ENCODE results near the gene CCDC192.
A peak's percentile ranks its signal among the peaks of the same experiment; 100 is the strongest.

Gene CCDC192

GRCh38 chr5:127928053-127928452 is 224.9 kb downstream of the CCDC192 start:
- DNase-seq: no peak

DNA sequence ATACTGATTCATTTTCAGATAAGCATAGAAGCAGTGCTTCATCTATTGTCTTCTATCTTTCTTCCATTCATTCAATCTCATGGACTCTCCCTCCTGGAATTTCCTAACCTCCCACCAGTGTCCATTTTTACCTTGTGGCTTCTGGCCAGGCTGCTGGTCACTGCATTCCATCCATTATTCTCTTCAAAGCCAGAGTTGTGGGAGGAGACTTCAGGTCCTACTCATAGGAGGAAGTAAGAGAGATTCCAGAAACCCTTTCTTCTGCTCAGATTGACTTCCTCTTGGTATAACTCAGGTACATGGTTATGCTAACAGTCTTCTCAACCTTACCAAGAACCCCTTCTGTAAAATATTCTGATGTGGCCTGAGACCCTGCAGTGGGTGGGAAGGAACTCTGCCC is 227.1 kb downstream of the CCDC192 start:
- DNase-seq: no peak

DNA sequence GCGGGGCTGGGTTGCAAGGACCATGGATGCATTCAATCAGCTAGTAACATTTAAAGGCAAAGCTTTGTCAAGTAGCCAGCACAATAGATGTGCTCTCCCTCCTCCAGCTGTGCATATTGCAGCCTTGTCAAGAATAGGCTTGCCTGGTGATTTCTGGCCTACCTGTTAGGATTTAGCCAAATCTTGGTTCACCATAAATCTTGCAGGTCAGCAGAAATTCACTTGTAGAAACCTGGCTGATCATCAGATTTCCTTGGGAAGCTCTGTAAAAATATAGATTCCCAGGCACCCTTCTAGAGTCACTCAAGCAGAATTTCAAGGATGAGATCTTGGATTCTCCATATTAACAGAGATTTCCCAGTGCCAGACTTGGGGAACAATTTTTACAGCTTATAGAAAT is 228.2 kb downstream of the CCDC192 start:
- no peak for DNase-seq

DNA sequence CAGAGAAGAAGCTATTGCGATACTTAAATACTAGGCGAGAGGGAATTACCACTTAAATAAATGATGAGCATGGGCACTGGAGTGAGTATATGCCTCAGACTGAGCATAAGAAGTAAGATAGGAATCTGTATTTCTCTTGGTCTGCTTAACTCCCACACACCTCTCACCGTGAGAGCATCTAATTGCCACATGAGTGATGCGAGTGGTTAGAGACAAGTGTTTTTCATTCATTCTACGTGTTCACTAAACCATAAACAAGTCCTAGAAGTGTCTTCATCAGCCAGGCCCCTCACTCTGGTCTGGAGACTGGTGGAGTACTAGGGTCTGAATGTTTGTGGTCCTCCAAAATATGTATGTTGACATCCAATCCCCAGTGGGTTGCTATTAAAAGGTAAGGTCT is 230.2 kb downstream of the CCDC192 start:
- no peak for DNase-seq

DNA sequence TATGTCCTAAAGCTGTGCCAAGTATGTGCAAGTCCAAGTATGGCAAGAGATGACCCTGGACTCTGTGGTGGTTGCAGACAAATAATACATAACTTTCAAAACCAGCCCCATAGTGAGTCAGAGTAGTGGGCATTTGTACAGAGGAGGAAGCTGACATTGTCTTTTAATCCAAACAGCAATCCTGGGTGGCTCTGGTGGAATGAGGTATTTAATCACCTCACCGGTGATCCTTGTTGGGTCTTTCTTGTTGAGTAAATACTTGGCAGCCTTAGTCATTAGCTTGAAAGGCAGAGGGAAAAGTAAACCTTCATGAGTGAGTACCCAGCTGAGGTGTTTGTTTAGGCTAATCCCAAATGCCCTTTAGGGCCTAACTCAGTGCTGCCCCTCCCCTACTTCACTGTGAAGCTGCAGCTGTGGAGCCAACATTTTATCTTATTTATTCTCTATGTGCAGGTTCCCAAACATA is 231.6 kb downstream of the CCDC192 start:
- no peak for DNase-seq

GRCh38 chr5:127935398-127935797 is 232.2 kb downstream of the CCDC192 start:
- DNase-seq: no peak

DNA sequence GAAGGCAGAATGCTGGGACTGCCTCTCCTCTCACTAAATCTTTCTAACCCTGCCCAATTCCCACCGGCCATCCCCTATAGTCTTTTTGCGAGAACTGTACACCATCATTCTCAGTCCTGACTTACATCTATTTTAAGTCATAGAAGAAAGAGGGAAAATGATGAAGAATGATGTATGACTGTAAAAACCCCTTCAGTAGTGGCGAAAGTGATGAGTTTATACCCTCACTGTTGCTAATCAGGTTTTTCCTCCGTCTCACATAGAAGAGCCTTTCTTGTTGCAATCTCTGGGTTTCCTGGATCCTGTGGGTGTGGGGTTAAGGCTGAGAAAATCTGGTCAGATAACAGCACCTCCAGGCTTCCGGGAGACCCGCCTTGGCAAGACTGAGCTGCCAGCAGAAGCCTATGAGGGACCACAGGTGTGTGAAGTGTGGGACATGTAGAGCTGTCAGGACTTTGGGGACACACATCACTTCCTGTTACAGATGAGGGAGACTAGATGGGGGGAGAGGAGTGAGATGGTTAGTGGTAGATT is 233.3 kb downstream of the CCDC192 start:
- DNase-seq: no peak

DNA sequence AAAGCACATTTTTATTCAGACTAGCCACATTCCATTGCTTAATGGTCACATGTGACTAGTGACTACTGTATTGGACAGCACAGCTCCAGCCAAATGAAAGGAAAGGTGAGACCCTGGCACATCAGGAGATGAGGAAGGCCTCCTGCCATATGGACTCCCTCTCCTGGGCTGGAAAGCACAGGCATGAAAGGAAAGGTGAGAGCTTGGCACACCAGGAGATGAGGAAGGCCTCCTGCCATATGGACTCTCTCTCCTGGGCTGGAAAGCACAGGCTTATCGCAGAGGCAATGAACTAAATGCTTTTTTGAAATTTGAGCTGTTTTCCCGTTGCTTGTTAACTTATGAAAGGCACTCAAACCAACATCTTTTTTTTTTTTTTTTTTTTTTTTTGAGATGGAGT is 235.6 kb downstream of the CCDC192 start:
- no peak for DNase-seq

- no peak for DNase-seq
Measured at GRCh38 chr5:127940854-127941253, 237.7 kb downstream of the CCDC192 start.

GRCh38 chr5:127941646-127942045 is 238.5 kb downstream of the CCDC192 start:
- peak; percentile 23 for DNase-seq

- DNase-seq: peak; percentile 19
Measured at GRCh38 chr5:127942246-127943060, 239.3 kb downstream of the CCDC192 start.

DNA sequence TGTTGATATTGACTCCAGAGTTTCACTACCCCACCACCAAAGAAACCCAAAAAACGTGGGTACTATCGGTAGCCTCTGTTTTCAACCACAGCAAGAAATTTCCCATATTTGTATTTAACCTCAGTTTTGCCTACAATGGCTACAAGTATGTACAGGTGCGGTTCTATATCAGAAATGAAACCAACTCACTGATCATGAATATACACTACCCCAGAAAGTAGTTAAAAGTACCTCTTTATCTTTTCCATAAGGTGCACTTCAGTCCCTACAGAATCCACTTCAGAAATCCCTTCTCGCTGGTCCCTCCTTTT is 239.8 kb downstream of the CCDC192 start:
- no peak for DNase-seq

DNA sequence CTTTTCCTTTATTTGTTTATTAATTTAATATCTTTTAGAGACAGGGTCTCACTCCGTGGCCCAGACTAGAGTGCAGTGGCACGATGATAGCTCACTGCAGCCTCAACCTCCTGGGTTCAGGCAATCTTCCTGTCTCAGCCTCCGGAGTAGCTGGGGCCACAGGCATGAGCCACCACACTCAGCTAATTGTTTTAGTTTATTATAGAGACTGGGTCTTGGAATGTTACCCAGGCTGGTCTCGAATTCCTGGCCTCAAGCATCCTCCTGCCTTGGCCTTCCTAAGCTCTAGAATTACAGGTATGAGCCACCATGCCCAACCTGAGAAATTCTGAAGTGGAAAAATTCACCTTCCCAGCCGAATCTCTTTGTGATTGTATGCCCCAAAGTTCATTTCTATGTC is 240.9 kb downstream of the CCDC192 start:
- DNase-seq: no peak

DNA sequence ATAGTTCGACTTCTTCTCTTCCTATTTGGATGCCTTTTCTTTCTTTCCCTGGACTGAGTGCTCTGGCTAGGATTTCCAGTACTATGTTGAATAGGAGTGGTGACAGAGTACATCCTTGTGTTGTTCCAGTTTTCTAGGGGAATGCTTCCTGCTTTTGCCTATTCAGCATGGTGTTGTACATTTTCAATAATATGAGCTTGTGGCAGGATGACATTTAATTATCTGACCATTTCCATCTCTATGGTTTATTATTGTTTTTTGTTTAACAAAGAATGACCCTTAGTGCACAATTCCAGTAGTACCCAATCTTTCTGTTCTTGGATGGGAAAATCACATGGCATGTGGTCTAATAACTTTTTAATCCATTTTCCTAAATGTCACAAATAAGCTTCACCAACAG is 244.8 kb downstream of the CCDC192 start:
- DNase-seq: no peak

- no peak for DNase-seq
Measured at GRCh38 chr5:127950707-127951391, 247.7 kb downstream of the CCDC192 start.

DNA sequence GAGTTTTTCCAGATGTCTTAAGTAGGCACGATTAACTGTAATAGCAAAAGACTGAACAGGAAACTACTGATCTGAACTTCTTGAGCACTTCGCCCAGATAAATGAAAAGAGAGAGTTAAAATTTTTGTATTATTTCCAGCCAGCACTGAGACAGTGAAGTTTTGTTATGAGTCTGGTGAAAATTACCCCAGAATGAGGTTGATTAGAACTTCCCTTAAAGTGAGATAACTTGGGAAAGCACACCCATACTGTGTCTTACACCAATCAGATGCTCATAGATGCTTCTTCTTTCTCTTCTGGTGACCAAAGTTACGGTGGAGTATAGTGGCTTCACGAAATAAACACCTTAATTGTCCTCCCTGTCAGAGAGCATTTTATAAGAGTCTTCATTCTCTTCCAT is 248.6 kb downstream of the CCDC192 start:
- DNase-seq: no peak

- no peak for DNase-seq
Measured at GRCh38 chr5:127957183-127957582, 254.0 kb downstream of the CCDC192 start.

GRCh38 chr5:127957701-127958239 is 254.6 kb downstream of the CCDC192 start:
- DNase-seq: no peak

- DNase-seq: no peak
Measured at GRCh38 chr5:127958421-127959011, 255.3 kb downstream of the CCDC192 start.

- DNase-seq: no peak
Measured at GRCh38 chr5:127959152-127959764, 256.1 kb downstream of the CCDC192 start.

- DNase-seq: no peak
Measured at GRCh38 chr5:127960270-127960691, 257.1 kb downstream of the CCDC192 start.

GRCh38 chr5:127961006-127961762 is 258.0 kb downstream of the CCDC192 start:
- DNase-seq: no peak

Measured in suppressor macrophage treated with lipopolysaccharide for 4 hours (primary cell).